ENCODE results near the gene TNNC1.

Gene TNNC1

GRCh38 chr3:52432691-52433141, 21.1 kb downstream of the TNNC1 start:
- no peak overlapping the region for H3K4me3 ChIP-seq (ENCODE audit: low read depth, low read length)

- H3K4me3 ChIP-seq (ENCODE audit: low read depth, low read length), result no peak overlapping the region
Measured at GRCh38 chr3:52432225-52432624, 21.6 kb downstream of the TNNC1 start.

- no peak overlapping the region for H3K4me3 ChIP-seq (ENCODE audit: low read depth, low read length)
Measured at GRCh38 chr3:52431459-52432223, 22.2 kb downstream of the TNNC1 start.

GRCh38 chr3:52430416-52430810, 23.4 kb downstream of the TNNC1 start:
- no peak overlapping the region for H3K4me3 ChIP-seq (ENCODE audit: low read depth, low read length)

- H3K4me3 ChIP-seq (ENCODE audit: low read depth, low read length), result no peak overlapping the region
Measured at GRCh38 chr3:52429779-52430415, 23.9 kb downstream of the TNNC1 start.

GRCh38 chr3:52429031-52429430, 24.8 kb downstream of the TNNC1 start:
- H3K4me3 ChIP-seq (ENCODE audit: low read depth, low read length), result no peak overlapping the region

- H3K4me3 ChIP-seq (ENCODE audit: low read depth, low read length), result no peak overlapping the region
Measured at GRCh38 chr3:52428151-52429005, 25.5 kb downstream of the TNNC1 start.

- no peak overlapping the region for H3K4me3 ChIP-seq (ENCODE audit: low read depth, low read length)
Measured at GRCh38 chr3:52423173-52423572, 30.7 kb downstream of the TNNC1 start.

- no peak overlapping the region for H3K4me3 ChIP-seq (ENCODE audit: low read depth, low read length)
Measured at GRCh38 chr3:52422669-52423068, 31.2 kb downstream of the TNNC1 start.

GRCh38 chr3:52420388-52420787, 33.5 kb downstream of the TNNC1 start:
- no peak overlapping the region for H3K4me3 ChIP-seq (ENCODE audit: low read depth, low read length)

- H3K4me3 ChIP-seq (ENCODE audit: low read depth, low read length), result no peak overlapping the region
Measured at GRCh38 chr3:52415800-52416199, 38.0 kb downstream of the TNNC1 start.

GRCh38 chr3:52408466-52408865, 45.4 kb downstream of the TNNC1 start:
- H3K4me3 ChIP-seq (ENCODE audit: low read depth, low read length), result no peak overlapping the region

GRCh38 chr3:52407779-52408178, 46.1 kb downstream of the TNNC1 start:
- H3K4me3 ChIP-seq (ENCODE audit: low read depth, low read length), result no peak overlapping the region

- no peak overlapping the region for H3K4me3 ChIP-seq (ENCODE audit: low read depth, low read length)
Measured at GRCh38 chr3:52406791-52407510, 46.9 kb downstream of the TNNC1 start.

GRCh38 chr3:52406231-52406661, 47.6 kb downstream of the TNNC1 start:
- no peak overlapping the region for H3K4me3 ChIP-seq (ENCODE audit: low read depth, low read length)

- no peak overlapping the region for H3K4me3 ChIP-seq (ENCODE audit: low read depth, low read length)
Measured at GRCh38 chr3:52405601-52406110, 48.2 kb downstream of the TNNC1 start.

GRCh38 chr3:52405066-52405465, 48.8 kb downstream of the TNNC1 start:
- H3K4me3 ChIP-seq (ENCODE audit: low read depth, low read length), result no peak overlapping the region

GRCh38 chr3:52404391-52404790, 49.5 kb downstream of the TNNC1 start:
- no peak overlapping the region for H3K4me3 ChIP-seq (ENCODE audit: low read depth, low read length)

GRCh38 chr3:52403955-52404354, 49.9 kb downstream of the TNNC1 start:
- no peak overlapping the region for H3K4me3 ChIP-seq (ENCODE audit: low read depth, low read length)

- H3K4me3 ChIP-seq (ENCODE audit: low read depth, low read length), result no peak overlapping the region
Measured at GRCh38 chr3:52403271-52403841, 50.5 kb downstream of the TNNC1 start.

Data from iPS-11a (cell line).